ENCODE data around the gene C1orf198. TPM values are rescaled to one million over a fixed set of nuclear protein-coding genes. Genes with fewer than 3 reads are reported as not detected.

Gene C1orf198
- total RNA-seq, 1 donor from 2014 or later, result 62.5 TPM

- no peak for DNase-seq (ENCODE audit: extremely low spot score, unreplicated experiment)
- TF ChIP-seq CTCF (conservative IDR thresholded peaks at IDR 0.05), result no peak
- Mint-ChIP-seq H3K9me3 (no peaks in the 10 kb centered on the region), H3K36me3 (peaks cover 48% of the 10 kb centered on the region), H3K4me1 (ENCODE audit: unreplicated experiment) (peaks cover 4% of the 10 kb centered on the region), H3K4me3 (no peak overlapping the region), H3K27ac (no peak overlapping the region), H3K27me3 (no peaks in the 10 kb centered on the region)
Measured at GRCh38 chr1:230839173-230839572, 29.1 kb downstream of the C1orf198 start.

GRCh38 chr1:230836793-230837192 is 31.5 kb downstream of the C1orf198 start:
- DNase-seq (ENCODE audit: extremely low spot score, unreplicated experiment), result no peak
- peaks cover 4% of the 10 kb centered on the region for H3K4me1 Mint-ChIP-seq (ENCODE audit: unreplicated experiment)
- H3K4me3 Mint-ChIP-seq, result no peak overlapping the region
- TF ChIP-seq CTCF (conservative IDR thresholded peaks at IDR 0.05), result no peak
- no peaks in the 10 kb centered on the region for H3K27me3 Mint-ChIP-seq
- no peak overlapping the region for H3K27ac Mint-ChIP-seq
- H3K36me3 Mint-ChIP-seq, result peaks cover 47% of the 10 kb centered on the region
- H3K9me3 Mint-ChIP-seq, result peaks cover 14% of the 10 kb centered on the region

GRCh38 chr1:230836347-230836746 is 32.0 kb downstream of the C1orf198 start:
- H3K36me3 Mint-ChIP-seq, result peaks cover 42% of the 10 kb centered on the region
- H3K27ac Mint-ChIP-seq, result no peak overlapping the region

DNA sequence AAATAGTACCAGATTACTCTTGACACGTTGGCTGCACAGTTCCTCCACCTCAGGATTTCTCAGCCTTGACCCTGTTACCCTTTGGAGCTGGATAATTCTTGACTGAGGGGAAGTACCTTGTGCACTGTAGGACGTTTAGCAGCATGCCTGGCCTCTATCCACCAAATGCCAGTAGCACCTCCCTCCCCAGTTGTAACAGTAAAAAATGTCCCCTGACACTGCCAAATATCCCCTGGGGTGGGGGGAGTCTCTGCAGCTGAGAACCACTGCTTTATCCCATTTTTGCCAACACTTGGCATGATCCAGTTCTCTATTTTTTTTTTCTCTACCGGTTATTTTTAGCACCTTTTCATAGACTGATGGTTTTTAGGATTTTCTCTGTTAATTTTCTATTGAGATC is 34.0 kb downstream of the C1orf198 start:
- no peak for TF ChIP-seq CTCF (conservative IDR thresholded peaks at IDR 0.05)
- no peak overlapping the region for H3K4me3 Mint-ChIP-seq
- H3K27me3 Mint-ChIP-seq, result no peaks in the 10 kb centered on the region
- peaks cover 4% of the 10 kb centered on the region for H3K4me1 Mint-ChIP-seq (ENCODE audit: unreplicated experiment)
- H3K27ac Mint-ChIP-seq, result no peak overlapping the region
- H3K36me3 Mint-ChIP-seq, result peaks cover 28% of the 10 kb centered on the region
- DNase-seq (ENCODE audit: extremely low spot score, unreplicated experiment), result peak; percentile 10
- peaks cover 16% of the 10 kb centered on the region for H3K9me3 Mint-ChIP-seq

More at GRCh38 chr1:230836347-230836746, 32.0 kb downstream of the C1orf198 start:
- Mint-ChIP-seq H3K4me3 (no peak overlapping the region), H3K4me1 (ENCODE audit: unreplicated experiment) (peaks cover 4% of the 10 kb centered on the region), H3K27me3 (no peaks in the 10 kb centered on the region), H3K9me3 (peaks cover 16% of the 10 kb centered on the region)
- DNase-seq (ENCODE audit: extremely low spot score, unreplicated experiment), result no peak
- TF ChIP-seq CTCF (conservative IDR thresholded peaks at IDR 0.05), result no peak

GRCh38 chr1:230833511-230833910 is 34.8 kb downstream of the C1orf198 start:
- Mint-ChIP-seq H3K36me3 (peaks cover 21% of the 10 kb centered on the region), H3K27me3 (no peaks in the 10 kb centered on the region), H3K9me3 (peaks cover 16% of the 10 kb centered on the region), H3K4me3 (no peak overlapping the region), H3K27ac (no peak overlapping the region), H3K4me1 (ENCODE audit: unreplicated experiment) (peaks cover 4% of the 10 kb centered on the region)
- DNase-seq (ENCODE audit: extremely low spot score, unreplicated experiment), result peak; percentile 8
- no peak for TF ChIP-seq CTCF (conservative IDR thresholded peaks at IDR 0.05)

- no peak overlapping the region for H3K27ac Mint-ChIP-seq
Measured at GRCh38 chr1:230832476-230832875, 35.8 kb downstream of the C1orf198 start.

More at GRCh38 chr1:230832476-230832875, 35.8 kb downstream of the C1orf198 start:
- Mint-ChIP-seq H3K9me3 (peaks cover 16% of the 10 kb centered on the region), H3K36me3 (peaks cover 13% of the 10 kb centered on the region), H3K4me3 (no peak overlapping the region), H3K27me3 (no peaks in the 10 kb centered on the region), H3K4me1 (ENCODE audit: unreplicated experiment) (peaks cover 13% of the 10 kb centered on the region)
- no peak for TF ChIP-seq CTCF (conservative IDR thresholded peaks at IDR 0.05)
- peak; percentile 4 for DNase-seq (ENCODE audit: extremely low spot score, unreplicated experiment)

All from type B pancreatic cell (in vitro differentiated cells).